GM12878 (cell line): ENCODE measurements around the gene THAP2. TPM values are rescaled to one million over a fixed set of nuclear protein-coding genes. Genes with fewer than 3 reads are reported as not detected.
A peak's percentile ranks its signal among the peaks of the same experiment; 100 is the strongest.

ENCODE experiments used
- ATAC-seq: fragments of 200-7000 bp; cut with Tn5 transposase; 3 replicates; pipeline ENCODE4 v1.9.1; 2020; ENCODE audit warnings: mild to moderate bottlenecking, moderate library complexity
- BruUV-seq: library from RNA; stranded (reverse); fragments of 400-500 nt; replicated peaks from 2 replicates; lab custom pipeline; 2021; lab: Mats Ljungman, UMichigan
- CTCF ChIA-PET: fragments of 300-600 bp; sonication (Branson Sonifier 250); formaldehyde crosslinking; extraction: SDS; loops from one replicate; lab custom pipeline; 2021; ENCODE audit warnings: inconsistent platforms; lab: Yijun Ruan, JAX
- POLR2A ChIA-PET: fragments of 350-600 bp; formaldehyde crosslinking; extraction: SDS; loops from one replicate; lab custom pipeline; 2021; ENCODE audit warnings: inconsistent platforms; lab: Charles Lee
- RAD21 ChIA-PET: fragments of 300-600 bp; sonication (Branson Sonifier 250); formaldehyde crosslinking; loops from one replicate; lab custom pipeline; 2023; ENCODE audit warnings: antibody characterized with exemption; ENCODE audit not compliant: unreplicated experiment; lab: Charles Lee
- SMC1A ChIA-PET: fragments of 300-600 bp; sonication (Branson Sonifier 250); formaldehyde crosslinking; loops from one replicate; lab custom pipeline; 2023; ENCODE audit not compliant: unreplicated experiment, uncharacterized antibody; lab: Charles Lee
- DNase-seq: peaks from one replicate; pipeline ENCODE4 v3.0.0-alpha.2; 2011; ENCODE audit warnings: low read depth, low spot score
- FAIRE-seq: peaks from 3 replicates; lab custom pipeline; 2011; peaks lifted over from hg19 to GRCh38; lab: Jason Lieb, UNC
- H2AFZ ChIP-seq: 2 replicates; pipeline ENCODE4 v1.6.0; 2011; ENCODE audit warnings: low read depth, low read length, control low read depth; ENCODE audit not compliant: control insufficient read depth
- H3K27ac ChIP-seq: 2 replicates; pipeline ENCODE4 v1.5.1; 2011; ENCODE audit warnings: control low read depth; ENCODE audit not compliant: control insufficient read depth, insufficient read depth
- H3K27me3 ChIP-seq, 2 experiments: replicated peaks in 1 of 2; 2 replicates each; pipeline versions ENCODE4 v1.6.0 to v1.6.1; 2011; ENCODE audit warnings: low read length in 1 of 2; ENCODE audit not compliant: control insufficient read depth in 2 of 2, insufficient read depth in 2 of 2
- H3K36me3 ChIP-seq, 2 experiments: 2 replicates each; pipeline ENCODE4 v1.5.1; 2011; ENCODE audit warnings: low read length in 1 of 2; ENCODE audit not compliant: control insufficient read depth in 2 of 2, insufficient read depth in 2 of 2
- H3K4me1 ChIP-seq: 2 replicates; pipeline ENCODE4 v1.6.1; 2011; ENCODE audit warnings: mild to moderate bottlenecking, low read length, moderate library complexity, mixed read lengths; ENCODE audit not compliant: control insufficient read depth, insufficient read depth
- H3K4me2 ChIP-seq: 2 replicates; pipeline ENCODE4 v1.6.0; 2011; ENCODE audit warnings: control low read depth; ENCODE audit not compliant: control insufficient read depth, insufficient read depth
- H3K4me3 ChIP-seq: fragments of 200-600 bp; sonication (generic); 2 replicates; pipeline ENCODE4 v1.5.1; 2016
- H3K79me2 ChIP-seq: 2 replicates; pipeline ENCODE4 v1.6.0; 2011; ENCODE audit warnings: low read length; ENCODE audit not compliant: control insufficient read depth, insufficient read depth
- H3K9ac ChIP-seq: 2 replicates; pipeline ENCODE4 v1.8.0; 2011; ENCODE audit warnings: low read length, control low read depth, mixed read lengths; ENCODE audit not compliant: control insufficient read depth, insufficient read depth
- H3K9me3 ChIP-seq: replicated peaks from 3 replicates; pipeline ENCODE4 v1.5.1; 2011; ENCODE audit warnings: mild to moderate bottlenecking, low read length; ENCODE audit not compliant: control insufficient read depth, insufficient read depth
- H4K20me1 ChIP-seq: 2 replicates; pipeline ENCODE4 v1.6.0; 2011; ENCODE audit not compliant: control insufficient read depth, insufficient read depth
- HCFC1 ChIP-seq: fragments of 150-350 bp; IDR thresholded peaks from 2 replicates; pipeline ENCODE4 v1.6.1; 2014; ENCODE audit warnings: low read length
- HDAC2 ChIP-seq: fragments of 200-600 bp; sonication (generic); IDR thresholded peaks from 2 replicates; pipeline ENCODE4 v1.6.1; 2017
- RELA ChIP-seq: fragments of 450-650 bp; IDR thresholded peaks from 2 replicates; pipeline ENCODE4 v1.8.0; 2014; ENCODE audit warnings: borderline replicate concordance; ENCODE audit not compliant: partially characterized antibody
- WGBS: methylation state at CpG from one replicate; pipeline ENCODE4 v1.1.6; 2016; ENCODE audit warnings: low lambda C conversion rate; ENCODE audit not compliant: insufficient replicate concordance, insufficient coverage; ENCODE audit errors: missing lambda C conversion rate; 5-methylcytosine and 5-hydroxymethylcytosine counted together
- in situ Hi-C: fragments of 300-500 bp; cut with MboI; formaldehyde crosslinking; loops from 9 replicates; pipeline ENCODE4 v1.14.3; 2018; ENCODE audit warnings: mixed read lengths
- intact Hi-C: fragments of 100-400 bp; cut with micrococcal nuclease; formaldehyde crosslinking; loops from one replicate; pipeline ENCODE4 v1.14.2; 2022; ENCODE audit not compliant: unreplicated experiment
- polyA plus RNA-seq, 11 experiments: library from polyadenylated mRNA; depleted of rRNA in 4 of 11; unstranded in 6 of 11; stranded (reverse) in 5 of 11; fragments of >200 nt; fragmentation: Nextera tagmentation in 4 of 11; fragmentation: Illumina TruSeq in 1 of 11; extraction: Ambion mirVana in 4 of 11; extraction: Trizol in 1 of 11; gene quantifications; 1 replicate in 1 of 11; 2 replicates in 10 of 11; pipeline versions ENCODE4 v1.2.1 to v1.2.3, GENCODE V29; 2011 to 2016; ENCODE audit warnings: inconsistent platforms in 2 of 11, missing spikeins in 2 of 11, low read depth in 1 of 11
- total RNA-seq, 4 experiments: library from RNA; depleted of rRNA in 3 of 4; stranded (reverse); fragments of >200 nt in 3 of 4; fragmentation: Illumina TruSeq in 1 of 4; extraction: Trizol in 1 of 4; gene quantifications; 2 replicates each; pipeline versions ENCODE4 v1.2.1 to v1.2.3, GENCODE V29; 2013 to 2021
- TF ChIP-seq, protein P1 (sequence below): fragments of 450-650 bp; IDR thresholded peaks from 2 replicates; pipeline ENCODE4 v1.6.1; 2016; ENCODE audit warnings: mild to moderate bottlenecking

The THAP2 gene
- total and polyA plus RNA-seq, 10 of the 15 experiments (the other 5 are each of a cell fraction or from before 2014, with no cell fraction given): 4.1 to 18.0 (median 7.3) TPM

DNA sequence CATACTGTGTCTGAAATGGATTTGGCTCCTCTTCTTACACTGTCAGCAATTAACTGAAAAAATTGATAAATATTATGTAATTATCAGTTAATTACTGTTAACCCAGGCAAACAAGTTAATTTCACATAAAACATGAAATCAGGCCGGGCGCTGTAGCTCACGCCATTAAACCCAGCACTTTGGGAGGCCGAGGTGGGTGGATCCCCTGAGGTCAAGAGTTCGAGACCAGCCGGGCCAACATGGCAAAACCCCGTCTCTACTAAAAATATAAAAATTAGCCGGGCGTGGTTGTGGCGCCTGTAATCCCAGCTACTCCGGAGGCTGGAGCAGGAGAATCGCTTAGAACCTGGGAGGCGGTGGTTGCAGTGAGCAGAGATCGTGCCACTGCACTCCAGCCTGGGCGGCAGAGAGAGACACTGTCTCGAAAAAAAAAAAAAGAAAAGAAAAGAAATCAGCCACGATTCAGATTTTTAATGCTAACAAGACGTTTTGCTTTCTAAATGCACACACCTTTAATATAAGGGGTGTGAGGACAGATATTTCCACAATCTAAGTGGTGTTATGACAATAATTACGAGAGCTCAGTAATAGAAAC is 21.3 kb downstream of the THAP2 start:
- 17% methylated on average over 17 of the region's 19 CpGs for WGBS
- BruUV-seq: no TSS peak
- POLR2A ChIA-PET: interaction anchor here (0.7 to 6.0 kb wide), 7 partner anchors 10 to 107 kb away, joined by 3 to 93 read pairs (median 8); partner anchors contain the start of genes RAB21, THAP2 and ZFC3H1
- no peak for DNase-seq
- peak overlapping the region; percentile 77 for H3K27ac ChIP-seq
- intact Hi-C loops (no loop called here), in situ Hi-C loops (no loop called here)
- H3K4me1 ChIP-seq: peaks cover 14% of the 10 kb centered on the region
- TF ChIP-seq HCFC1 (no peak), RELA (no peak), HDAC2 (no peak)
- TF ChIP-seq, protein P1, sequence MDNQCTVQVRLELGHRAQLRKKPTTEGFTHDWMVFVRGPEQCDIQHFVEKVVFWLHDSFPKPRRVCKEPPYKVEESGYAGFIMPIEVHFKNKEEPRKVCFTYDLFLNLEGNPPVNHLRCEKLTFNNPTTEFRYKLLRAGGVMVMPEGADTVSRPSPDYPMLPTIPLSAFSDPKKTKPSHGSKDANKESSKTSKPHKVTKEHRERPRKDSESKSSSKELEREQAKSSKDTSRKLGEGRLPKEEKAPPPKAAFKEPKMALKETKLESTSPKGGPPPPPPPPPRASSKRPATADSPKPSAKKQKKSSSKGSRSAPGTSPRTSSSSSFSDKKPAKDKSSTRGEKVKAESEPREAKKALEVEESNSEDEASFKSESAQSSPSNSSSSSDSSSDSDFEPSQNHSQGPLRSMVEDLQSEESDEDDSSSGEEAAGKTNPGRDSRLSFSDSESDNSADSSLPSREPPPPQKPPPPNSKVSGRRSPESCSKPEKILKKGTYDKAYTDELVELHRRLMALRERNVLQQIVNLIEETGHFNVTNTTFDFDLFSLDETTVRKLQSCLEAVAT: peak; percentile 89
- H3K27me3 ChIP-seq: no peaks in the 10 kb centered on the region
- H3K36me3 ChIP-seq: no peaks in the 10 kb centered on the region; a peak in 1 of 4 replicates
- H4K20me1 ChIP-seq: no peaks in the 10 kb centered on the region
- no peaks in the 10 kb centered on the region for H3K9me3 ChIP-seq
- H3K4me2 ChIP-seq: peak overlapping the region; percentile 98
- no peak for ATAC-seq
- H3K79me2 ChIP-seq: peaks cover 36% of the 10 kb centered on the region
- CTCF ChIA-PET: interaction anchor here (0.6 to 6.7 kb wide), 19 partner anchors 8 to 896 kb away, joined by 3 to 131 read pairs (median 5); partner anchors contain the start of genes THAP2 and ZFC3H1
- H2AFZ ChIP-seq: peak overlapping the region; percentile 99
- H3K9ac ChIP-seq: peak overlapping the region; percentile 60
- H3K4me3 ChIP-seq: peak overlapping the region; percentile 70
- SMC1A ChIA-PET: interaction anchor here (0.6 to 4.6 kb wide), 22 partner anchors 10 to 1959 kb away, joined by 3 to 117 read pairs (median 4); partner anchors contain the start of genes RAB21, THAP2 and ZFC3H1
- RAD21 ChIA-PET: interaction anchor here (0.7 to 5.3 kb wide), 12 partner anchors 8 to 73 kb away, joined by 3 to 139 read pairs (median 8); partner anchors contain the start of genes RAB21, THAP2 and ZFC3H1
- FAIRE-seq: no peak
